ENCODE measurements around the gene TMEM8B. TPM values are rescaled to one million over a fixed set of nuclear protein-coding genes. Genes with fewer than 3 reads are reported as not detected.

The TMEM8B gene
- total and polyA plus RNA-seq, 2 of the 8 experiments (the other 6 are each of a cell fraction or from before 2014, with no cell fraction given) = 7.5 to 10.4 TPM

- Histone ChIP-seq H3K23me2 (ENCODE audit: low read depth, low read length) (peaks cover 3% of the 10 kb centered on the region; the same call in 1 of the 2 replicates), H3K56ac (replicated peaks; ENCODE audit: insufficient read length, low read depth, low read length) (no peak within 1 kb of the TSS), H2BK12ac (ENCODE audit: low read depth, low read length) (peak within 1 kb of the TSS; percentile 89), H2BK15ac (ENCODE audit: low read length) (peak within 1 kb of the TSS; percentile 92), H4K8ac (ENCODE audit: extremely low read depth, insufficient read depth, low read length) (peak within 1 kb of the TSS; percentile 7), H3K4me1 (replicated peaks in 1 of 4; ENCODE audit: control insufficient read depth in 3 of 4, insufficient read depth in 4 of 4, low read length in 3 of 4) (peaks cover 9 to 33% (median 21%) of the 10 kb centered on the region in 4 experiments), H2AFZ (ENCODE audit: low read length) (peak within 1 kb of the TSS; percentile 66), H3K79me1 (ENCODE audit: low read depth, low read length) (0 out of 2 replicates have a peak, but pooled peaks cover 2% of the 10 kb centered on the region), H2AK5ac (ENCODE audit: low read depth, low read length) (no peak within 1 kb of the TSS; the same call in 1 of the 2 replicates), H3K27ac (ENCODE audit: low read depth, low read length) (no peak within 1 kb of the TSS), H2BK120ac (replicated peaks; ENCODE audit: low read depth, low read length) (peak within 1 kb of the TSS; percentile 47), H3K4ac (replicated peaks; ENCODE audit: insufficient read length, low read depth, low read length) (peak within 1 kb of the TSS; percentile 32), H3K27me3 (replicated peaks in 1 of 4; ENCODE audit: control insufficient read depth in 3 of 4, extremely low read depth in 1 of 4, insufficient read depth in 3 of 4, low read length in 3 of 4) (peaks cover 0 to under 1% (median 0%) of the 10 kb centered on the region in 4 experiments; a peak in 2 of 7 replicates), H3K14ac (ENCODE audit: insufficient read length) (no peak within 1 kb of the TSS), H3K23ac (ENCODE audit: insufficient read length) (no peak within 1 kb of the TSS), H3K79me2 (ENCODE audit: control insufficient read depth in 1 of 2, insufficient read depth in 2 of 2, low read length in 2 of 2) (no peaks in the 10 kb centered on the region), H4K91ac (replicated peaks; ENCODE audit: insufficient read length, low read length) (peak within 1 kb of the TSS; percentile 89), H3K36me3 (ENCODE audit: control insufficient read depth in 2 of 4, insufficient read depth in 4 of 4, low read length in 3 of 4) (no peaks in the 10 kb centered on the region), H3K4me3 (ENCODE audit: extremely low read depth in 1 of 4, insufficient read depth in 2 of 4, low read depth in 3 of 4, low read length in 4 of 4) (0 out of 8 replicates have a peak within 1 kb of the TSS, but pooled peaks of 1 of the 4 experiments have one; percentile 1), H3K4me2 (ENCODE audit: insufficient read depth in 1 of 2, low read depth in 2 of 2, low read length in 2 of 2) (peak within 1 kb of the TSS; percentile 19 to 55; a peak in 3 of 4 replicates), H4K20me1 (replicated peaks in 1 of 2; ENCODE audit: control insufficient read depth in 1 of 2, insufficient read depth in 2 of 2, low read length in 2 of 2) (no peaks in the 10 kb centered on the region), H3K9ac (replicated peaks in 1 of 4; ENCODE audit: extremely low read depth in 1 of 4, low read depth in 3 of 4, low read length in 3 of 4) (no peak within 1 kb of the TSS), H4K5ac (ENCODE audit: insufficient read length, low read depth, low read length) (no peak within 1 kb of the TSS), H2BK20ac (ENCODE audit: low read length) (peak within 1 kb of the TSS; percentile 66), H2BK5ac (ENCODE audit: low read depth, low read length) (peak within 1 kb of the TSS; percentile 79; the same call in 1 of the 2 replicates), H3K18ac (ENCODE audit: extremely low read depth, low read length) (peak within 1 kb of the TSS; percentile 81; the same call in 1 of the 2 replicates), H3K9me3 (ENCODE audit: insufficient read depth in 2 of 2, low read depth in 1 of 2, low read length in 1 of 2) (no peaks in the 10 kb centered on the region)
- no peak for FAIRE-seq
- ChIA-PET CTCF (ENCODE audit: partially characterized antibody) (interaction anchor here (0.7 to 5.6 kb wide), 10 partner anchors 18 to 124 kb away, joined by 3 to 26 read pairs (median 4); no protein-coding TSS in a partner anchor), POLR2A (ENCODE audit: partially characterized antibody) (no interaction called here)
- DNase-seq (ENCODE audit: low read depth in 1 of 2, low spot score in 2 of 2) = no peak
- TF ChIP-seq SP2 (IDR thresholded peaks at IDR 0.05; ENCODE audit: low read length) = no peak
- no peak for TF ChIP-seq RFX5 (IDR thresholded peaks at IDR 0.05; ENCODE audit: borderline replicate concordance, low read depth, low read length)
- WGBS, 2 experiments (ENCODE audit: extremely low coverage in 1 of 2, insufficient coverage in 1 of 2, insufficient read length in 1 of 2, insufficient replicate concordance in 2 of 2, low coverage in 1 of 2, low lambda C conversion rate in 2 of 2, missing lambda C conversion rate in 1 of 2) = 79% methylated on average over 11 of the region's 11 CpGs; no CpG with 5 or more reads in 1 of the 2 experiments
These were observed 80.2 kb downstream of the TMEM8B start, which contains the start of gene SPAAR for GRCh38 chr9:35909274-35909673. TSS of gene SPAAR (plus strand) at chr9:35909490. CDS start at chr9:35910464, 974 bp downstream.
